HG03108 (cell line): ENCODE results near the gene KRT8.
"Not testable (repeated sequence)": the region's sequence is repeated elsewhere in the genome, so short reads cannot be mapped to it uniquely, and the experiment has no call there.

Experiments used
- ATAC-seq: cut with Tn5 transposase; IDR thresholded peaks from one replicate; pipeline ENCODE4 v1.9.1; 2021; ENCODE audit warnings: moderate library complexity; ENCODE audit not compliant: unreplicated experiment

The KRT8 gene

DNA sequence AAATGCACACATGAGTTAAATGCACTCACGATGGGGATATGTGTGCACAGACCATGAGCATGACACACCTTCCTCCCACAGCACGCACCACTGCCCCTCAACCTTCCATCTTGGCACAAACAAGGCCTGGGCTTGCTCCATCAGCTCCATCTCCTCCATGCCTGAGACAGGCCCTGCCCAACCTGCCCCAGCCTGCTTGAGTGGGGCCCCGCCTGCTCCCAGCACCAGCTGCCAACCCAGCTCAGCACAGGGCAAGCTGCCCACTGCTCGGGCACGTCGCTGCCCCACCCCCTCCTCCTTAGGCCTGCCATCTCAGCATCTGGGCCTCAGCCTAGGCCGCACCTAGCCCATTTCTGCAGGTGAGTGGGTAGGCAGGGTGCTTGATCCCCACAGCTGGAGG, 28.5 kb downstream of the KRT8 start:
- ATAC-seq: no peak

GRCh38 chr12:52874573-52875435, 30.1 kb downstream of the KRT8 start:
- ATAC-seq: no peak

GRCh38 chr12:52873832-52874572, 30.9 kb downstream of the KRT8 start:
- no peak for ATAC-seq

- ATAC-seq: no peak
Observed at GRCh38 chr12:52873513-52873831, 31.4 kb downstream of the KRT8 start.

- ATAC-seq: no peak
Observed at GRCh38 chr12:52872644-52873389, 32.1 kb downstream of the KRT8 start.

GRCh38 chr12:52871291-52872039, 33.4 kb downstream of the KRT8 start:
- no peak for ATAC-seq

DNA sequence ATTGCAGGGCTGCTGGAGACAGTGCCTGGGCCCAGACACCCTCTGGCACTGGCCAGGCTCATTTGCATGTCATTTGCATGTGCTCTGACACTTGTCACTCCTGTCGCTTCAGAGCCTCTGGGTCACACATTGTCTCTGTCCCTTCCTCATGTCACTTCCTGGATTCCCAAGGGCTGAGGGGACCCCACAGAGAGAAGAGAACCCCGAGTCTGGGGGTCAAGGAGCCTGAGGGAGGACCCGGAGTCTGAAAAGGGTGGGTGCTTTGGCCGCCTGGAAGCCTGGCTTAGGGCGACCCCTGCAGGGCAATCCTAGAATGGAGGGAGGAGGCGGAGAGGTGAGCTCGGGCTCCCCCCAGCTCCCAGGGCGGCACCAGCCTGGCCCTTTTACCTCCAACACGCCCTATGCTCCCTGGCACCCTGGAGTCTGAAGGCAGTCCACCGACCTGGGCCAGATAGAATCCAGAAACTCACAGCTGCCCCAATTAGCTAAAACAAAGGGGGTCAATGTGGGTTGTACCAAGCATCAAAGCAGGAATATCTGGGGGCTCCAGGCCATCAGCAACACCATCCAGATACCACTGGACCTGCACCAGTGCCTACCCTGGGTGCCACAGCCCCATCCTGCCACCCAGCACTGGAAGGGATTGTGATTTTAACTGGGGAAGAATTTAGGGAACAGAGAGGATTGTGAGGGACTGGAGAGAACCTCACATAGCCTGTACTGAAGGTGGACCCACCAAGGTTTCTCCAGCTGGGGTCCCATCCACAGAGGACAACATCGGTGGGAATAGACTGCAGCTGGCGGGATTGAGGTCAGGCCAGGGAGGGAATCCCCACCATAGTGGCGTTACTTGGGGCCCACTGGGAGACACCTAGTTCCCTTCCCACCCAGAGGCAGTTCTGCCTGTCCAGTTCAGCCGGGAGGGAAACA, 34.2 kb downstream of the KRT8 start:
- ATAC-seq: no peak

- no peak for ATAC-seq
Observed at GRCh38 chr12:52867642-52868041, 37.2 kb downstream of the KRT8 start.

DNA sequence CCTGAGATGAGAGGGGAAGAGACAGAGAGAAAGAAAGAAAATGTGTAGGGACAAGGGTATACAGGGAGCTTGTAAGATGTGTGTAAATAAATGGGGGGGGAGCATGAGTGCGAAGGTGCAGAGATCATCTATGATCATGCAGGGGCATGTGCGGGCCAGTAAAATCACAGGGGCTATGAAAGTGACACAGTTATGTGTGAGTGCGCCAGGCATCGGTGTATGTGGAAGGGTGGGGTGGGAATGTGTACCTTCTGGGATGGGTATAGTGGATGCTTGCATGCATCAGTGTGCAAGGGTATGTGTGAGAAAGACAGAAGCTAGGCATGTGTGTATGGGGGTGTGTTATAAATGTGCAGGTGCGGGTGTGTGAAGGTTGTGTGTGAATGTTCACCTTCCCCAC, 37.7 kb downstream of the KRT8 start:
- ATAC-seq: no peak

- ATAC-seq: no peak
Observed at GRCh38 chr12:52865090-52865944, 39.6 kb downstream of the KRT8 start.

DNA sequence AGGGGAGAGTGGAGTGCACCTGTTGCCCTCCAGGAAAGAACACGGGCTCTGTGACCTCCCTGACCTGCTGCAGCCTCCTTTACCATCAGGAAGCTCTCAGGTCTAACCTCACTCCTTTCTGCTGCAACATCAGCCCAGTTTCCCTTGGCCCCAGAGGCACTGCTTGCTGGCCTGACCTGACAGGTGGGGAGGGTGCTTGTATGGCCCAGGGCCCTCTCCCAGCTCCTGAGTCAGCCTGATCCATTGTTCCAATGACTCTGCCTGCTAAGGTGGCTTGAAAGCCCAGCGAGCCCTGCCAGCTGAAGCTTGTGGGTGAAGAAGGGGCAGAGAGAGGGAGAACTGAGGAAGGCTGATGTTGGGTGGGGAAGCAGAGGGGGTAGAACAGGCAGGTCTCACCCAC, 42.9 kb downstream of the KRT8 start:
- no peak for ATAC-seq

GRCh38 chr12:52861511-52861910, 43.4 kb downstream of the KRT8 start:
- no peak for ATAC-seq

GRCh38 chr12:52860102-52860823, 44.6 kb downstream of the KRT8 start:
- ATAC-seq: no peak

GRCh38 chr12:52857500-52857899, 47.4 kb downstream of the KRT8 start:
- ATAC-seq: no peak

GRCh38 chr12:52856787-52857186, 48.1 kb downstream of the KRT8 start:
- no peak for ATAC-seq

- not testable (repeated sequence) for ATAC-seq
Observed at GRCh38 chr12:52856077-52856476, 48.8 kb downstream of the KRT8 start.

DNA sequence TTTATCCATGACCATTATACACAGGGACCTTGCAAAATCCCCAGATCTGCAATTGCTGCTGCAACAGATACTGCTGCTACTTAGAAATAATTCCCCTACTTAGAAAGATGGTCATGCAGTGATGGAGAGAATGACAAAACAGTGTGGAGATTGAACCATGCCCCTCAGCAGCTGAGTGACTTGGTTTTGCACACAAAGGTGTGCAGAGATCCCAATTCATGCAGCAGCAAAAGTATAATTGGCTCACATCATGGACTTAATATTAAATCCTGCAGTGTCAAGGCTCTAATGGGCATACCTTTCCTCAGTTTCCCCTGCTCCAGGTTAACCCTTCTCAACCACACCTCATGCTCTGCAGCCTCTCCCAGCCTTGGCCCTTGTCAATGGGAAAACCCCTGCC, 53.1 kb downstream of the KRT8 start:
- no peak for ATAC-seq

DNA sequence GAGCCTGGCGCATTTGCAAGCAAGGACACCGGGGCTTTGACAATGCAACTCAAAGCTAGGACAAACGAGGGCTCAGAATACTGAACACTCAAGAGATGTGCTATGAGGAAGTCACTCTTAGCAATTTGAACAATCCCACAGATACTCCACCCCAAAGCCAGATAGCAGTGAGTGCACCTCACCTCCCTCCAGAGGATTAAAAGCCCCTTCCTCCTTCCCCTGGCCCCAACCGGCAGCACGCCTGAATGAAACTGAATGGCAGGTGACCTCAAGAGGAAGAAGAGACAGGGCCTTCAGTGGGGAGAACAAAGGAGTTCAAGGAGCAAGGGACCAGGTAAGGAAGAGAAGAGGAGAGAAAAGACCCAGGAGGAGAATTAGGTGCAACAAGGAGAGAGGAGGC, 54.2 kb downstream of the KRT8 start:
- ATAC-seq: no peak
